ENCODE data around the gene TRIM2.

TRIM2 gene

GRCh38 chr4:153204247-153204671 is at the start of gene TRIM2:
Gene TRIM2, plus strand, starts transcription at chr4:153204443. Its CDS starts 88 bp downstream, at chr4:153204531.
- POLR2A ChIA-PET (ENCODE audit: low non-redundant PET): no interaction called here
- TF ChIP-seq CTCF (conservative IDR thresholded peaks at IDR 0.05; ENCODE audit: low read depth): no peak
- CTCF ChIA-PET: interaction anchor here (0.6 kb wide), 1 partner anchor 214 kb away, joined by 4 read pairs; no protein-coding TSS in a partner anchor
- no peak within 1 kb of the TSS for H3K27ac ChIP-seq
- DNase-seq (ENCODE audit: low spot score): no peak

GRCh38 chr4:153155686-153156085 is 48.6 kb upstream of the TRIM2 start:
- no peak overlapping the region for H3K27ac ChIP-seq
- ChIA-PET CTCF (no interaction called here), POLR2A (ENCODE audit: low non-redundant PET) (no interaction called here)
- DNase-seq (ENCODE audit: low spot score): no peak
- TF ChIP-seq CTCF (conservative IDR thresholded peaks at IDR 0.05; ENCODE audit: low read depth): no peak

- POLR2A ChIA-PET (ENCODE audit: low non-redundant PET): no interaction called here
- CTCF ChIA-PET: no interaction called here
- no peak overlapping the region for H3K27ac ChIP-seq
- DNase-seq (ENCODE audit: low spot score): no peak
- TF ChIP-seq CTCF (conservative IDR thresholded peaks at IDR 0.05; ENCODE audit: low read depth): no peak
Measured at GRCh38 chr4:153156263-153156662, 48.0 kb upstream of the TRIM2 start.

- no peak overlapping the region for H3K27ac ChIP-seq
- ChIA-PET POLR2A (ENCODE audit: low non-redundant PET) (no interaction called here), CTCF (no interaction called here)
- no peak for DNase-seq (ENCODE audit: low spot score)
- TF ChIP-seq CTCF (conservative IDR thresholded peaks at IDR 0.05; ENCODE audit: low read depth): no peak
Measured at GRCh38 chr4:153156721-153157120, 47.5 kb upstream of the TRIM2 start.

- ChIA-PET CTCF (interaction anchor here (0.6 to 1.1 kb wide), 4 partner anchors 11 to 46 kb away, joined by 3 to 6 read pairs (median 4); no protein-coding TSS in a partner anchor), POLR2A (ENCODE audit: low non-redundant PET) (no interaction called here)
- TF ChIP-seq CTCF (conservative IDR thresholded peaks at IDR 0.05; ENCODE audit: low read depth): no peak
- DNase-seq (ENCODE audit: low spot score): no peak
- H3K27ac ChIP-seq: no peak overlapping the region
Measured at GRCh38 chr4:153159016-153159415, 45.2 kb upstream of the TRIM2 start.

- no peak for TF ChIP-seq CTCF (conservative IDR thresholded peaks at IDR 0.05; ENCODE audit: low read depth)
- DNase-seq (ENCODE audit: low spot score): peak; percentile 38
- CTCF ChIA-PET: interaction anchor here (0.6 to 1.1 kb wide), 4 partner anchors 17 to 66 kb away, joined by 3 to 6 read pairs (median 3); no protein-coding TSS in a partner anchor
- H3K27ac ChIP-seq: no peak overlapping the region
- POLR2A ChIA-PET (ENCODE audit: low non-redundant PET): no interaction called here
Measured at GRCh38 chr4:153159728-153160221, 44.5 kb upstream of the TRIM2 start.

Data from RWPE1 (cell line).